ENCODE results near the gene BTN1A1. TPM values are rescaled to one million over a fixed set of nuclear protein-coding genes. Genes with fewer than 3 reads are reported as not detected.
A peak's percentile ranks its signal among the peaks of the same experiment; 100 is the strongest.

BTN1A1 gene
- polyA plus RNA-seq, 2 of the 4 experiments (the other 2 are of a cell fraction) = not detected

DNA sequence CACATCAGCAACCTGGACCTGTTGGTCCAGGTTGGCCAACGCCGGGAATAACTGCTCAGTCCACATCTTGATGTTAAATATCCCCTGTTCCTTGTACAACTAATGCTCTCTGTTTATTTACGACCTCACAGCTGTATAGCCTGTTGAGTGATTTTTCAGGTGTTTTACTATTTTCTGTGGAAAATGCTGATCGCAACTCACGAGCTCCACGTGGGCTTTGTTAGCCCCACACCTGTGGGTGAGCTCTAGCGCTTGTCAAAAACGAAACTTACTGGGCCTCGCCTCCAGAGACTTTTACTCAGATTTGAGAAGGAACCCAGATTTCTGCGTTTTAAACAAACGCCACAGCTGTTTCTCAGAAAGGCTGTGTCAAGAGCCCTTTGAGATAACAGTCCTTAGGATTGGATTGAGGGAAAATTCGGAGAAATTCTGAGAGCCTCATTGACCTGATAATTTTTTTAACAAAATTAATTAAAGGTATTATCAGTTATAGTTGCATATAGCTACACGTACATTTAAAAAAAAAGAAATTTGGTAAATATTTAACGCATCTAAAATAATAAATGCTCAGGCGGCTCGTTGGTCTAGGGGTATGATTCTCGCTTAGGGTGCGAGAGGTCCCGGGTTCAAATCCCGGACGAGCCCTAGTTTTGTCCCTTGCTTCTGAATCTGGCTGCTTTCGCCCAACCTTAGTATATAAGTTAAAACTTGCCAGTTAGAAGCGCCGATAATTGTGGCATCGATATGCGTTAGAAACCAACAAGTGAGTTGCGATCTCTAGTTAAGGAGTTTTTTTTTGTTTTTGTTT is 54.8 kb downstream of the BTN1A1 start:
- POLR2A ChIA-PET = interaction anchor here (1.0 kb wide), 1 partner anchor 18 kb away, joined by 3 read pairs; no protein-coding TSS in a partner anchor

DNA sequence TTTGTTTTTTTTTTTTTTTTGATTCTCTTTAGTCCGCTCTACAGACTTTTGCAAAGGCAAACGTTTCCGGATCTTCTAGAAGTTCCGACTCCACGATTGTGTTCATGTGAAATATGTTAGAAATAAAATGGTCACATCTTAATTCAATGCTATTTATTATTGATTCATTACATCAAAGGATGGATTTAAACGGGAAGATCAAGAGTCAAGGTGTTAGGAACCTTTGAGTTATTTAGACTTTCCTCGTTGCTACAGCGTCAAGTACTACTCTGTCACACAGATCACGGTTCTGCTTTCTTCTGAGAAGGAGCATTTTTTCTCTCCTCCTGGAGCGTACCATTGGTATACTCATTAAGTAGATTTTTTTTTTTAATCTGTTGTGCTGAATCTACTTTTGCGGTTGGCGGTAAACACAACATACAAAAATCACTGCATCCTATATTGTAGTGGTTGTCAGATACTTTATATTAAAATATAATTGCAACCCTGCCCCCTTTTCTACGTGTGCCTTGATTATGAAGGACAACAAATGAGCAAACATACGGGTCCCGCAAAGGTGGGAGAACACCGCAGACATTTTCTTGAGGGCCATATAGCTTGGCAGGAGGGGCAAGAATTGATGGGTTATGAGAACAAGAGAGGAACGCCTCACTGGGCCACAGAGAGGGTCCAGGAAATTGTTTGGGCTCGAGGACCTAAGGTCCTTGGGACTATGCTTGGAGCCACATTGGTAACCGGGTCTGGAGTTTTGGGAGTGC is 55.6 kb downstream of the BTN1A1 start:
- Histone ChIP-seq H3K4me3 (peak overlapping the region; percentile 48), H3K4me2 (peak overlapping the region; percentile 89), H3K4me1 (peaks cover 9% of the 10 kb centered on the region; the same call in 2 of the 3 replicates), H3K9me3 (no peaks in the 10 kb centered on the region), H3K27ac (peak overlapping the region; percentile 21 to 79; a peak in 5 of 6 replicates)
- CTCF ChIA-PET = interaction anchor here (1.1 to 2.9 kb wide), 7 partner anchors 13 to 214 kb away, joined by 3 to 14 read pairs (median 7); partner anchors contain the start of gene HMGN4
- DNase-seq (ENCODE audit: low read depth in 1 of 2, low spot score in 1 of 2) (peak in 1 of 2 experiments; percentile 69), FAIRE-seq (no peak), ATAC-seq (peak; percentile 25 to 30; a peak in 5 of 6 replicates)
- TF ChIP-seq, protein P1, sequence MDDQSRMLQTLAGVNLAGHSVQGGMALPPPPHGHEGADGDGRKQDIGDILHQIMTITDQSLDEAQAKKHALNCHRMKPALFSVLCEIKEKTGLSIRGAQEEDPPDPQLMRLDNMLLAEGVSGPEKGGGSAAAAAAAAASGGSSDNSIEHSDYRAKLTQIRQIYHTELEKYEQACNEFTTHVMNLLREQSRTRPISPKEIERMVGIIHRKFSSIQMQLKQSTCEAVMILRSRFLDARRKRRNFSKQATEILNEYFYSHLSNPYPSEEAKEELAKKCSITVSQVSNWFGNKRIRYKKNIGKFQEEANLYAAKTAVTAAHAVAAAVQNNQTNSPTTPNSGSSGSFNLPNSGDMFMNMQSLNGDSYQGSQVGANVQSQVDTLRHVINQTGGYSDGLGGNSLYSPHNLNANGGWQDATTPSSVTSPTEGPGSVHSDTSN (IDR thresholded peaks at IDR 0.05) = no peak
- 0 out of 4 replicates have a peak, but pooled peaks of 1 of the 2 experiments have one; percentile 0 for TF ChIP-seq CEBPB (IDR thresholded peaks at IDR 0.05)
- no peak for TF ChIP-seq KDM1A (IDR thresholded peaks at IDR 0.05; ENCODE audit: low read depth)
- TF ChIP-seq ZSCAN20 (CRISPR knock-in tag; IDR thresholded peaks at IDR 0.05) = no peak
- WGBS (ENCODE audit: missing lambda C conversion rate) = 1% methylated on average over 19 of the region's 19 CpGs
- POLR2A ChIA-PET = interaction anchor here (0.8 to 1.3 kb wide), 4 partner anchors 13 to 34 kb away, joined by 3 to 14 read pairs (median 6); partner anchors contain the start of gene HMGN4

More for the DNA sequence above, 54.8 kb downstream of the BTN1A1 start:
- peak overlapping the region; percentile 41 to 81; a peak in 5 of 6 replicates for H3K27ac ChIP-seq
- H3K9me3 ChIP-seq = no peaks in the 10 kb centered on the region
- ATAC-seq (peak in 1 of 2 experiments; percentile 34; a peak in 2 of 6 replicates), DNase-seq (ENCODE audit: low read depth in 1 of 2, low spot score in 1 of 2) (peak in 1 of 2 experiments; percentile 74), FAIRE-seq (no peak)
- CTCF ChIA-PET = interaction anchor here (1.1 to 2.9 kb wide), 3 partner anchors 15 to 213 kb away, joined by 3 to 14 read pairs (median 7); no protein-coding TSS in a partner anchor
- WGBS (ENCODE audit: missing lambda C conversion rate) = under 1% methylated on average over 27 of the region's 27 CpGs
- H3K4me3 ChIP-seq = peak overlapping the region; percentile 48
- TF ChIP-seq BHLHE40 (IDR thresholded peaks at IDR 0.05; ENCODE audit: low read depth, low read length) = no peak
- no peak for TF ChIP-seq RFX5 (IDR thresholded peaks at IDR 0.05)
- TF ChIP-seq, protein P2, sequence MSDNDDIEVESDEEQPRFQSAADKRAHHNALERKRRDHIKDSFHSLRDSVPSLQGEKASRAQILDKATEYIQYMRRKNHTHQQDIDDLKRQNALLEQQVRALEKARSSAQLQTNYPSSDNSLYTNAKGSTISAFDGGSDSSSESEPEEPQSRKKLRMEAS (IDR thresholded peaks at IDR 0.05) = peak; percentile 43; the same call in 1 of the 2 replicates
- TF ChIP-seq RARB (CRISPR knock-in tag; IDR thresholded peaks at IDR 0.05) = no peak
- no peak for TF ChIP-seq JUNB (IDR thresholded peaks at IDR 0.05)
- TF ChIP-seq RAD21 (conservative IDR thresholded peaks at IDR 0.05 in 1 of 2, IDR thresholded peaks at IDR 0.05 in 1 of 2) = no peak
- no peak for TF ChIP-seq FOSB (CRISPR knock-in tag; IDR thresholded peaks at IDR 0.05)
- peak; percentile 43; the same call in 1 of the 2 replicates for TF ChIP-seq SREBF2 (IDR thresholded peaks at IDR 0.05)
- TF ChIP-seq MYC (IDR thresholded peaks at IDR 0.05; ENCODE audit: borderline replicate concordance, low read length) = no peak
- TF ChIP-seq CEBPB (IDR thresholded peaks at IDR 0.05) = 0 out of 4 replicates have a peak, but pooled peaks of 1 of the 2 experiments have one; percentile 12
- peaks cover 9% of the 10 kb centered on the region; the same call in 2 of the 3 replicates for H3K4me1 ChIP-seq
- H3K4me2 ChIP-seq = peak overlapping the region; percentile 89

DNA sequence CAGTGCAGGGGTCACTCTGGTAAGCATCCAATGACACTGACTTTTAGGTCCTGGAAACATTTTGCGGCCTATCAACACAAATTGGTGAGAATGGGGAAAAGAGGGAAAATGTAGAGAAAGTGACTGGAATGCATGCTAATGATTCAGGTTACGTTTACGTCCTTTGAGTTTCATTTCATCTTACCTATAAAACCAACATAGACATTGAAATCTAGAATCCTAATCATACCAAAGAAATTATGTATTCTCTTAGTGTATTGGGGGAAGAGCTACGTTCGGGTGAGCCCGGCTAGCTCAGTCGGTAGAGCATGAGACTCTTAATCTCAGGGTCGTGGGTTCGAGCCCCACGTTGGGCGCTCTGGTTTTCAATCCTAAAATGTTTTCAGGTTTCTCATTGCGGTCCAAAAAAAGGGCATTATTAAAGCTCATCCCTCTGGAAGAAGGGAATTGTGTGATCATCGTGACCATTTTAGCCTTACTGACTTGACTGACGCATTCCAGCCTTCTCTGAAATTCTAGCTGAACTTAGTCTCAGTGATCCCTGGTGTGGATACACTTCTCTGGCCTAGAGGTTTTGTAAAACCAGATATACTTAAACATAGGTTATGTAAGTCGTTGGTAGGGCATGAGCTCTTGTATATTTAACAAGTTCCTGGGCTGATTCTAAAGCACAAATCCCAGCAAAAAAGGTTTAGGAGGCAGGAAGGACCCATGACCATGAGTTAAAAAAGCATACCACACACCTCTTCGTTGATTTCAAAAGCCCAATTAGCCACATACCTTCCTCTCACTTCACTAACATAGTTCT is 56.4 kb downstream of the BTN1A1 start:
- POLR2A ChIA-PET = interaction anchor here (0.6 to 1.3 kb wide), 6 partner anchors 12 to 1102 kb away, joined by 3 to 14 read pairs (median 6); partner anchors contain the start of gene HMGN4
- peak; percentile 82 to 84 for ATAC-seq

More for the DNA sequence above, 56.4 kb downstream of the BTN1A1 start:
- Histone ChIP-seq H3K27ac (peak overlapping the region; percentile 21 to 79; a peak in 4 of 6 replicates), H3K4me3 (peak overlapping the region; percentile 48), H3K4me1 (peaks cover 9% of the 10 kb centered on the region; the same call in 2 of the 3 replicates), H3K4me2 (peak overlapping the region; percentile 89), H3K9me3 (no peaks in the 10 kb centered on the region)
- DNase-seq (ENCODE audit: low read depth in 1 of 2, low spot score in 1 of 2) (peak; percentile 70 to 92), FAIRE-seq (no peak)
- 3% methylated on average over 16 of the region's 16 CpGs for WGBS (ENCODE audit: missing lambda C conversion rate)
- CTCF ChIA-PET = interaction anchor here (0.8 to 2.9 kb wide), 8 partner anchors 11 to 429 kb away, joined by 3 to 14 read pairs (median 7); partner anchors contain the start of gene HMGN4
- TF ChIP-seq CEBPB (IDR thresholded peaks at IDR 0.05) = peak in 1 of 2 experiments; percentile 37; a peak in 1 of 4 replicates
- TF ChIP-seq SREBF2 (IDR thresholded peaks at IDR 0.05) = peak; percentile 61
- no peak for TF ChIP-seq FOSL2 (IDR thresholded peaks at IDR 0.05)
- TF ChIP-seq FOSL2 (CRISPR knock-in tag; IDR thresholded peaks at IDR 0.05) = 0 out of 2 replicates have a peak, but pooled peaks have one; percentile 7
- peak in 1 of 2 experiments; percentile 48; a peak in 1 of 5 replicates for TF ChIP-seq JUN (IDR thresholded peaks at IDR 0.05)
- TF ChIP-seq, protein P2 (IDR thresholded peaks at IDR 0.05) = peak; percentile 57
- no peak for TF ChIP-seq MAFK (IDR thresholded peaks at IDR 0.05; ENCODE audit: partially characterized antibody)
- TF ChIP-seq, protein P3, sequence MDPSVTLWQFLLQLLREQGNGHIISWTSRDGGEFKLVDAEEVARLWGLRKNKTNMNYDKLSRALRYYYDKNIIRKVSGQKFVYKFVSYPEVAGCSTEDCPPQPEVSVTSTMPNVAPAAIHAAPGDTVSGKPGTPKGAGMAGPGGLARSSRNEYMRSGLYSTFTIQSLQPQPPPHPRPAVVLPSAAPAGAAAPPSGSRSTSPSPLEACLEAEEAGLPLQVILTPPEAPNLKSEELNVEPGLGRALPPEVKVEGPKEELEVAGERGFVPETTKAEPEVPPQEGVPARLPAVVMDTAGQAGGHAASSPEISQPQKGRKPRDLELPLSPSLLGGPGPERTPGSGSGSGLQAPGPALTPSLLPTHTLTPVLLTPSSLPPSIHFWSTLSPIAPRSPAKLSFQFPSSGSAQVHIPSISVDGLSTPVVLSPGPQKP (IDR thresholded peaks at IDR 0.05; ENCODE audit: low read depth, low read length) = no peak
